Kidney capillary endothelial cell (primary cell): ENCODE measurements around the gene KCNMA1.
"Not testable (repeated sequence)": the region's sequence is repeated elsewhere in the genome, so short reads cannot be mapped to it uniquely, and the experiment has no call there.

Source experiments
- DNase-seq: peaks from one replicate; pipeline ENCODE4 v3.0.0-alpha.2; 2018; ENCODE audit warnings: low spot score

The KCNMA1 gene

DNA sequence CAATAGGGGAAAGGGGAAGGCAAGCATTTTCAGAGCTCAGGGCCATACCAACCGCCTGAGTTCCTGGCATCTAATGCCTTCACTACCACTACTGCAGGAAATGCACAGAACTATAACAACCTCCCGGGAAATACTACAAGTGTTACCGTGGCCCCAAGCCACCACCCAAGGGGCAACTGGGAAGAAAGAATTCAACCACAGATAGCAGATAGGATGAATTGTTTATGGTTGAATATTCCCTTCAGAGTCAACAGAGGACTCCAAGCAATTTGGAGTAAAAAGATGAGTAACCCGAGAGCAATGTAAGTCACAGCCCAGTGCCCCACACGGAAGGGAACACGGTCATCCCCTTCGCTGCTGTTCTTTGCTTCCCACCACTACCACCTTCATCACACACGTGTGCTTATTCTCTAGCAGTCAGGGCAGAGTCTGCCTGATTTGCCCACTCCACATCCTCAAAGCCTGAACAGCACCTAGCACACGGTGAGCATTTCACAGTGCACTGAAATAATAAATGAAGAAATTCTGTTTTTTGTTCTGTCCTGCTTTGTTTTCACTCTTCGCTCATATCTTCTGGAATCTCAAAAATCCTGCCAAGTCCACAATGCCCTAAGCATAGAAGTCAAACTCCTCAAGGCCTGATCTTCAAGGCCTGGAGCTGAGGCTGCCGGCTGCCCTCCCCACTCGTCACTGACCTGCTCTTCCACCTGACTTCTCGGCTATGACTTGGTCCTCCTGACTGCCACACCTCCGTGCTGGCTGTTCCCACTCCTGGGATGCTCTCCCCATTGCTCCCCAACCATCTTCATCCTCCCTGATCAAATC, 221.1 kb downstream of the KCNMA1 start:
- DNase-seq: no peak

DNA sequence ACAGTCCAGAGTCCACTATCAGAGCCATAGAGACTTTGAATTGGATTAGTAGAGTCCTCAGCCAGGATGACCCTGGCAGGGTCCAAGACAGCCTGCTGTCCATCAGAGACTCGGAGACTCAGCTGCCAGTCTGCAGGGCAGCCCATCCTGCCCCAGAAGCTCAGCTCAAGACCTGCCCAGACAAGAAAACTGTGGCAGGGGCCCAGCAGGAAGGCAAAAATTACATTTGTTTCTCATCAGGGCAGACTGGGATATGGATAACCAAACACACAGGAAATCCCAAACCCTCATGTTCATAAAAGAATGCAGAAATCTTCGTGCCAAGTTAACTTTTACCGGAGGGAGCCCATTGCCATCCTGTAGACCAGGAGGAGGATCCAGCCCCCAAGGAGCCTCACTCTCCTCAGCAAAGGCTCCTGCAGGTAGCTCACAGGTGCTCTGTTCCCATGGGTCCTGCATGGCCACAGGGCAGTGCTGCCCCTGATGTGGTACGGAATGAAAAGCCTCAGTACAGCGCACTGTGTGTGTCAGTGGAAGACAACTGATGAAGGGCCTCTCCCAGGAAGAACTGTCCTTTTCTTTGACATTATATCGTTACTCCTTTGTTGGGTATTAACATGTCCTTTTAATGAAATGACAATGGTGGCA, 222.2 kb downstream of the KCNMA1 start:
- DNase-seq: no peak

- no peak for DNase-seq
Observed at GRCh38 chr10:77413231-77413630, 224.4 kb downstream of the KCNMA1 start.

GRCh38 chr10:77412573-77413133, 225.0 kb downstream of the KCNMA1 start:
- DNase-seq: not testable (repeated sequence)

DNA sequence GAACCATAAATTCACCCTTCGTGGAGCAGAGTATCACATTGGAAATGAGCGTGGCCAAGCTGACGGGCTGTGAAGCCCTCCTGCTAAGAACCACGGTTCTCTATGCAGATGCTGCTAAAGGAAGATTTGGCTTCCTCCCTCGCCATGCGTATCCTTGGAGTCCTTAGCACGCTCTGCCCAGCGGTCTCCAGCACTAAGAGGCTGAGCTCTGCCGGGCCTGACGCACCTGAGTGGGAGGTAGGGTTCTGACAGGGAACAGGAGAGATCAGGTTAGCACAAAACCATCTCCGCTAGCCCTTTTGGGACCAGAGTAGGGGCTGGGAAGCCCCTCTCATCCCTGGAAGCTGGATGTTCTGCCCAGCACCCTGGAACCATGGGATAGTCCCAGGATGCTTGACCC, 225.8 kb downstream of the KCNMA1 start:
- no peak for DNase-seq

DNA sequence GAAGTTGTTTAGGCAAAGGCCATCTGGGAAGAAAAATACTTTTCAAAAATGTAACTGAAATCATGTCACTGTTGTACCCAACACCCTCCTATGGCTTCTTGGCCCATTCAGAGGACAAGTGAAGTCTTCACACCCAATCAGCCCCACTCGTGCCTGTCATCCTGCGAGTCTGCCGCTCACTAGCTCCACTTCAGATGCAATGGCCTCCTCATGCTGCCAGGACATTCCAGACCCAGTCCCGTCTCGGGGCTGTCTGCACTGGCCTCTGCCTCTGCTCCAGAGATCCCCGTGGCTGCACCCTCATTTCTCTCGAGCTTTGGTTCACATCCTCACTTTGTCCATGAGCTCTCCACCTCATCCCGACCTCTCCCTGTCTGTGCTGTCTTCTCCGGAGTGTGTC, 227.1 kb downstream of the KCNMA1 start:
- DNase-seq: no peak

DNA sequence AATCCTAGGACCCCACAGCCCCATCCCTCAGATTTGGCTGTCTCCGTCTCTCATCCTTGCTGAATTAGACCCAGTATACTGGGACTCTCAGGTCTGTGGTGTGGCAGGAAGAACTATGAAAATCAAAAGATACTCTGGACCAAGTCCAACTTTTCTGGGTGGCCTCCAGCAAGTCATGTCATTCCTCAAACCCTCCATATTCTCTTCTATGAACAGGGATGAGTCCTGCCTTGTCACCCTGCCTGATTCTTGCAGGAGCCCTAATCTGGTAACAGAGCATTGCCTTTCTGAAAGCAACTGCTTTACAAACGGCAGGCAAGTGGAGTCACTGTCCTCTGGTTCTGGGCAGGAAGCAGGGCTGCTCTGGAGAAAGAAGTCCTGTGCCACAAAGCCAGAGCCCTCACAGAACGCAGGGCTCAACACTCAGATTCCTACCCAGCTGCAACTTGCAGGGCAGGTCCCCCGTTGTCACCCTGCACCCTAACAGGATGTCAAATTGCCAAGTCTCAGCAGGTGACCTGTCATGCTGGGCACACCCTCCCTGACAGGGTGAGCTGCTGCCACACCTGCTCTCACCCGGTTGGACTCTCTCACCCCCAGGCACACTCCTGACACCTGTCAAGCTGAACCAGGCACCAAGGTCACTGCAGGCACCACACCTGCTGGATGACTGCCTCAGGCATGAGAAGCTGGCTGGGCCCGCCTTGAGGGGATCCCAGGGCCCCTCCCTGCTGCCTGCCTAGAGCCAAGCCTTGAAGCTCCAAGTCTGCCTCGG, 227.7 kb downstream of the KCNMA1 start:
- no peak for DNase-seq

- no peak for DNase-seq
Observed at GRCh38 chr10:77408259-77408658, 229.3 kb downstream of the KCNMA1 start.

GRCh38 chr10:77406764-77407430, 230.7 kb downstream of the KCNMA1 start:
- DNase-seq: no peak

DNA sequence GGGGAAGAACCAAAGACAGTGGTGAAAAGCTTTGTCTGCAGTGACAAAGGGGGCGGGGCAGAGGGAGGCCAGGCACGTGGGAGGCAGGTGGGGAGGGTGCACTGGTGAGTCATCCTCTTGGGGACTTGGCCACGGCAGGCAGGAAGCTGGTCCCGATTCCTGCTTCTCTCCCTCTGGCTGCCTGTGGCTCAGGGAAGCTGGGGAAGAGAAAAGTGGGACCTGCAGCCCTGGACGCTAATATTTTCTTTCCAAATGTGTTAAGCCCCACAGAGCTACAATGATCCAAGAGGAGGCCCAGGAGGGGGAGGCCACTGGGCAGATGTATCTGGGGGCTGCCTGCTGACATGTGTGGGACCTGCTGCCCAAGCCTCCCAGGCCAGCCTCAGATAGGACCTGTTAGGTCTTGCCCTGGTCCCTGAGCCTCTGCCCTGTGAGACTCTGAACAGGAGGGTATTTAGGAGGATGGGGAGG, 231.8 kb downstream of the KCNMA1 start:
- peak; percentile 46 for DNase-seq

DNA sequence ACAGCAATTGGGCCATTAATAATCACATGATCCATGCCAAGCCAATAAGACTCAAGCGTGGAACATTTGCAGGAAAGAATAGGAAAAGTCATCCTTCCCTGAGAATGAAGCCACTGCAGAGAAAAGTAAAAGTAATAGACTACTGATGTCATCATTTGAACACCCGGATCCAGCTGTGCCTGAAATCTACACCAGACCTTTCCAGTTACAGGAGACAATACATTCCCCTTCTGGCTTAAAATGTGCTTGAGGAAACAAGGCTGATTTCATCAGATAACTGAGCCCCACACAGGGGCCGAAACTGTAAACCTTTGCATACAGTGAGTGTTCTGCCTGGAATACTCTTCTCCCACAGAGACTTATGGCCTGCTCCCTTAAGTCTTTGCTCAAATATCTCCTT, 232.8 kb downstream of the KCNMA1 start:
- DNase-seq: no peak

GRCh38 chr10:77403761-77404160, 233.8 kb downstream of the KCNMA1 start:
- no peak for DNase-seq

DNA sequence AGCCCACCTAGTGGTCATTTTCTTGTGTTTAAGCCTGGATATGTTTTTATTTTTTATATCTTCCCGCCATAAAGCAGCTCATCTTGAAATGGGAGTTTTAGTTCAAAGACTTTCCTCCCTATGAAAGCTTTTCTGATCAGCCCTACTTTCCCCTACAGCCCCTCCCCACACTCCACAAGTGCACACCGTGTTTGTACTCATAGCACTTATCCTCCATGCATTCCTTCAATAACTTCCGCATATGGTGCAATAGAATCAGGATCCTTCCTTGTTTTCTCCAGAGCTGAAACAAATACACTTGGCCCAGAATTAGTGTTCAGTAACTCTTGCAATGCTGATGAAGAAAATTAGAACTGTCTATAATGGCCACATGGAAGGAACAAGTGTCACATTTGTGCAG, 235.9 kb downstream of the KCNMA1 start:
- DNase-seq: no peak

DNA sequence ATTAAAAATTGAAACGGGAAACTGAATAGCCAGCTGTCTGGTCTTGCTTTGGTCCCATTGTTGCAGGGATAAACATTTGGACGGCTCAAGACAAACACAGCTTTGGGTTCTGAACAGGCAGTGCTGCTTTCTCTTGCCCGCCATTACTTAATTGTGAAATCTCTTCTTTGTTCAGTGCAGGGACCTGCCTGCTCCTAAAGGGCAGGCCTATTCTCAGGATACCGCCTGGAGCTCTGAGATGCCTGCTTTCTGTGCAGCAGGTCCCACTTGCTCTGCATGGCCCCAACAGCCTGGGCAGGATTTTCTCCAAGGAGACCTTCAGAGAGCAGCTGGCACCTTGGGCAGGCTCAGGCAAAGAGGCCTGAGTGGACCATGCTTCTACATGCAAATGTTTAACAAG, 237.6 kb downstream of the KCNMA1 start:
- no peak for DNase-seq

DNA sequence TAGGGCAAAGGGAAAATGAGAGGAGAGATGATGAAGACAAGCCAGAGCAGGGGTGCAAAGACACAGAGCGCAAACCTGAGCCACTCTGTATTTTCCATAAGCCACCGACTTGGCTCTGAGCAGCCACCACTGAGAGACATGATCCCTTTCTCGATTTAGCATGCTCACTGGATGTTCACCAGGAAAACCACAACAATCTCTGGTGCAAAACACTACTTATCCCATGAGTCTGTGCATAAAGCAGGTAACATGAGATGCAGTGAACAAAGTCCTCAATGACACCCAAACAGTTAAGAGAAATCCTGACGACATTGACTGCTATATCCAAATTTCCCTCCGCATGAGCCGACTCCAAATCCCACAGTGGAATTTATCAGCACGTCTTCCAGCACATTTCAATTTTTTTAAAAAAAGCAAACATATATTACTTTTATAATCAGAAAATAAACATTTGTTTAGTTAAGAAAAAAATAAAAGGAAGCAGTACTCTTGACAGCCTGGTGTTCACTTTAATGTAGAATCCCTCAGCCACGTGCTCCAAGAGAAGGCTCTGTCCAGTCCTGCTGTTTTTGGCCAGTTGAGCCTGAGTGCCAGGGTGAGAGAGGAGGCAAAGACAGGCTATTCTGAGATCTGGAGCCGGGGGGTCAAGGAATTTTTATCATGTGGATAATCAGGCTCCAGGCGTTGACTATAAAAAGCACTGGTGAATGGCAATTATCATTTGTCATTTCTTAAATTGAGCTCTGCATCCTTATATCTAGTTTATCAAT, 238.4 kb downstream of the KCNMA1 start:
- DNase-seq: no peak

DNA sequence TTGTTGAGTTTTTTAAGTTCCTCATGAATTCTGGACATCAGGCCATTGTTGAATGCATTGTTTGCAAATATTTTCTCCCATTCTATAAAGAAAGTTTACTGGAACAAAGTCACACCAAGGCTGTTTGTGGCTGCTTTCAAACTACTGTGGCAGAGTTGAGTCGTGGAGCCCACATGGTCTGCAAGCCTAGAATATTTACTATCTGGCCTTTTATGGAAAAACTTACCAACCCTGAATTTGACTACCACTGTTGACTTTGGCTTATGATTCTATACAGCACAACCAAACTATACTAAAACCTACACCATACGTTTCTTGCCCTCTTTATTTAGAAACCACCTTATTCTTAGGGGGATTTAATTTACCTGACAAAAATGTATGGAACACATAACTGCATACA, 239.1 kb downstream of the KCNMA1 start:
- DNase-seq: no peak

DNA sequence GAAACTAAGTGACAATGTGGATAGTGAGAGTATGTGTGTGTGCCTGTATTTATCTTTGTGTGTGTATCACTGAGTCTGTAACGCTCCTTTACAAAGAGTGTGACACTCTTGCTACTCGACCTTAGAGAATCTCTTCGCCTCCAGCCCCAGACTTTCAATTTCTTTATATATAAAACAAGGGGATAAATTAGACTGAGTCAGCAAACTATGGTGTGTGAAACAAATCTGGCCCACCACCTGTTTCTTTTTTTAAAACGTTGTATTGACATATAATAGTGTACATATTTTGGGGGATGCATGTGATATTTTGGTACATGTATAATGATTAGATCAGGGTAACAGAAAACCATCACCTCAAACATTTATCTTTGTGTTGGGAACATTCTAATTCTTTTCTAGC, 240.5 kb downstream of the KCNMA1 start:
- DNase-seq: no peak

DNA sequence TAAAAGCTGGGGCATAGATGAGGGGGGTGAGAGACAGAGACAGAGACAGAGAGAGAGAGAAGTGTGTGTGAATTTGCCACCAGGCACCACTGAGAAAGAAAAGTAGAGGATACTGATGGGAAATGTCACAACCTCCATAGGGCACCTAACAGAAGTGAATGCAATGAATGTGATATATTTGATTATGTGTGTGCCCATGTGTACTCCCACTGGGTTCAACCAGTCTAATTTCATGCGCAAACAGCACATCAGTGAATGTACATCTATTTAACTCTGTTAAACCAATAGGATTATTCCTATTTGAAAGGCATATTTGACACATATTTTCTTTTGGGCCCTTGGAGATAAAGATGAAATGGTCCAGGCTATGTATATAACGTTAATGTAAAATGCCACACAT, 241.3 kb downstream of the KCNMA1 start:
- no peak for DNase-seq

DNA sequence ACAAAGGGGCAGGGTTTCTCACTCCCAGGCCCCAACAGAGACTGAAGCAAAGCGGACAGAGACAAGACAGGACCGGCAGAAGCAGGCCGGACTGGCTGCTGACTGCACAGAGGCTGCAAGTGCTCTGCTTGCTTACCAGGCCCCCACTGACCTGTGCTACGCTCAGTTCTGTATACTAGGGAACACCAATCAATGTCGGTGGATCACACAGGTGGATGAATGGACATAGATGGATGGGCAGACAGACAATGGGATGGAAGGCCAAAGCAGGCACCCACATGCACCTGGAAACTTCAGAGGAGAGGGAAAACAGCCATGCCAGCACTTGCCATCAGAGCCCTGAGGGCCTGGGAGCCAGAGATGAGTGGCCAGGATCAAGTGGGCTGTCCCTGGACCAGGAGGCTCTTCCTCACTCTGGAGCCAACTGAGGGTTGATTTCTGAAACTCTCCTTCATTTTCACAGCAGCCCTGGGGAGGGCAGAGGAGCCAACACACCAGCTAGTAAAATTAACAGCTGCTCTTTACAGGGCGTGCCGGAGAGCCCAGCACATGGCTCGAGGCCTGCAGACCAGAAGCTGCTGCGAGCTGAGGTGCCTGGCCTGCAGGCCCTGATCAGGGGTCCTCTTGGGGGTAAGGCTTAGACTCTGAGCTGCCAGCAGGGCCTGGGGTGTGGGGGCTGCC, 243.6 kb downstream of the KCNMA1 start:
- no peak for DNase-seq

- DNase-seq: no peak
Observed at GRCh38 chr10:77393411-77393810, 244.2 kb downstream of the KCNMA1 start.

DNA sequence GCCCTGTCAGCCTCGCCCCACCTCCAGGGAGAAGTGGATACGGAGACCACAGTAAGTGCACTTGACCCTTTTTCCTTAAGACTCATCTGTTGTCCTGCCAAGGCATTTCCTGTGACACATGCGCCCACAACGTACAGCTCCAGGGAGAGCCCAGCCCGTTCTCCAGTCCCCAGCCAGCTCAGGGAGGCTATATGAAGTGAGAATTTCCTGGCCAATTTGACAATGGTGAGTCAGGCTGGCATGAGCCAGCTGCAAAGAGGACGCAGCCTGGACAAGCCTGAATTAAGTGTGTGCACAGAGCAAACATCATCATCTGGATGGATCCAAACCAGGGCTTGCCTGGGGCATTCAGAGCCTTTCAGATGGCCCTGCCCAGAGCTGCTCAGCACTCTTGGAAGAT, 244.8 kb downstream of the KCNMA1 start:
- peak; percentile 97 for DNase-seq
